Activated naive CD8-positive, alpha-beta T cell treated with anti-CD3 and anti-CD28 coated beads, Interleukin-2, amount 50 U/mL, for 24 hours (primary cell): ENCODE results near the gene DDX59.
"Not testable (repeated sequence)": the region's sequence is repeated elsewhere in the genome, so short reads cannot be mapped to it uniquely, and the experiment has no call there.

Experiments
- ATAC-seq: fragments of 150-1000 bp; cut with Tn5 transposase; one replicate; pipeline ENCODE4 v1.10.0; 2021
- DNase-seq: peaks from one replicate; pipeline ENCODE4 v3.0.0; 2021
- H3K27ac Mint-ChIP-seq: one replicate; pipeline ENCODE4 v1.8.0; 2021; ENCODE audit warnings: mild to moderate bottlenecking, mixed read lengths
- H3K27me3 Mint-ChIP-seq: one replicate; pipeline ENCODE4 v1.8.0; 2021; ENCODE audit warnings: mixed read lengths
- H3K36me3 Mint-ChIP-seq: one replicate; pipeline ENCODE4 v1.8.0; 2021; ENCODE audit warnings: low read depth, mixed read lengths
- H3K4me1 Mint-ChIP-seq: one replicate; pipeline ENCODE4 v1.8.0; 2021; ENCODE audit warnings: mixed read lengths
- H3K4me3 Mint-ChIP-seq: one replicate; pipeline ENCODE4 v1.8.0; 2021; ENCODE audit warnings: mild to moderate bottlenecking, moderate library complexity, mixed read lengths
- H3K9me3 Mint-ChIP-seq: one replicate; pipeline ENCODE4 v1.8.0; 2021; ENCODE audit warnings: mixed read lengths

Gene DDX59

DNA sequence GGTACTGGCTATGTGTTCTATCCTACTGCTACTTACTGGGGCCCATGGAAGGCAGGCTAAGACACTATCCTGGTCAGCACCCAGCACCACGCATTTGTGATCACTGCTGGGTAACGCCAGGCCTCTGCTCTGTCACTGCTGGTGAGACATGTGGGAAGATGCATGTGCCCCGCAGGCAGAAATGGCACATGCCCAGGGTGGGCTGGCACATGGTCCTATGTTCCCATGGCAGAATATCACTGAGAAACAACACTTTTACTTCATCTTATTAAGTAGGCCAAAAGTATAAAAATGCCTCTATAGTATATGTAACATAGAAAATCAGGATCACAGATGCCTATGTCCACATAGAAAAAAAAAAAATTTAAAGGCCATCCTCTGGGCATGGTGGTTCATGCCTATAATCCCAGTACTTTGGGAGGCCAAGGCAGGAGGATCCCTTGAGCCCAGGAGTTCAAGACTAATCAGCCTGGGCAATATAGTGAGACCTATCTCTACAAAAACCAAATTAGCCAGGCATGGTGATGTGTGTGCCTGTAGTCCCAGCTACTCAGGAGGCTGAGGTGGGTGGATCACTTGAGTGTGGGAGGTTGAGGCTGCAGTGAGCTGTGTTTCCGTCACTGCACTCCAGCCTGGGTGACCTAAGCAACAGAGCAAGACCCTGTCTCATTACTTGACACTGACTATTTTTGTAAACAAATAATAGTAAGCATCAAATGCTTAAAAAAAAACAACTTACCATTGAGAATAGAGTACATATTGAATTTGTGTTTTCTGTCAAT is 11.5 kb downstream of the DDX59 start:
- peaks cover 25% of the 10 kb centered on the region for H3K4me1 Mint-ChIP-seq
- no peaks in the 10 kb centered on the region for H3K9me3 Mint-ChIP-seq
- DNase-seq (no peak), ATAC-seq (no peak)
- no peak overlapping the region for H3K27ac Mint-ChIP-seq
- no peak overlapping the region for H3K4me3 Mint-ChIP-seq
- no peaks in the 10 kb centered on the region for H3K27me3 Mint-ChIP-seq
- H3K36me3 Mint-ChIP-seq: peaks cover 41% of the 10 kb centered on the region

DNA sequence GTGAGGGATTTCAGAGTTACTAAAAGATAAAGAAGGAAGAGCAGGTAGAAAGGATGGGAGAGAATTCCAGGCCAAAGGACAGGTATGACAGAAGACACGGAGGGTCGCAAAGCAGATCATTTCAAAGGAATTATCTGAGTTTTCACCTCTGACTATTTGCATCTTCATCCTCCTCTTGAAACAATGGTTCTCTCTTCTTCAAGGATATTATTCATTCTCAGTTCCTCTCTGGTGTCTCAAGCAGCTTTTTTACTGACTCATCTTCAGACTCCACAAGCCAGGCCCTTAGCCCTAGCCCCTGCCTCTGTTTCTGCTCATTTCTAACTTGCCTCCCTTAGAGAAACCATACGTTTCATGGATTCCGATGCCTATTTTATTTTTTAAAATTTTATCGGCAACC is 15.0 kb downstream of the DDX59 start:
- peaks cover 33% of the 10 kb centered on the region for H3K36me3 Mint-ChIP-seq
- no peaks in the 10 kb centered on the region for H3K27me3 Mint-ChIP-seq
- ATAC-seq (no peak), DNase-seq (no peak)
- H3K4me3 Mint-ChIP-seq: no peak overlapping the region
- no peak overlapping the region for H3K27ac Mint-ChIP-seq
- H3K4me1 Mint-ChIP-seq: peaks cover 30% of the 10 kb centered on the region
- no peaks in the 10 kb centered on the region for H3K9me3 Mint-ChIP-seq

DNA sequence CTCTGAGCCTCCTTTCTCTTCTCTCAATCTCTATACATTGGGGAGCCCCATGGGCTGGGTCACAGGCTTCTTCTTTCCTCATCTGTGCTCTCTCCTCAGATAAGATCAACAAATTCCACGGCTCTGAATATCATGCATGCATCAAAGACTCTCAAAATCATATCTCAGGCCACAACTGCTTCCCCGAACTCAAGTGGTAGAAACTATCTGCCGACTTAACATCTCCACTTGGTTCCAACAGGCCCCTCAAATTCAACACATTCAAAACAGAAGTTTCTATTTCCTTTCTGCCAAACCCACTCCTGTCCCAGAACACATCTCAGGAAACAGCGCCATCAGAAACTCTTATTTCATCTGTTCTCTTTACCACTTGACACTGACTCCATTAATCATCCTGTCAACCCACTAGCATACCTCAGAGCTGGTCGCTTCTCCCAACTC is 16.7 kb downstream of the DDX59 start:
- Mint-ChIP-seq H3K36me3 (peaks cover 29% of the 10 kb centered on the region), H3K9me3 (no peaks in the 10 kb centered on the region), H3K4me3 (peak overlapping the region; percentile 7), H3K4me1 (peaks cover 30% of the 10 kb centered on the region), H3K27me3 (no peaks in the 10 kb centered on the region), H3K27ac (peak overlapping the region; percentile 58)
- no peak for DNase-seq
- ATAC-seq: peak; percentile 79

DNA sequence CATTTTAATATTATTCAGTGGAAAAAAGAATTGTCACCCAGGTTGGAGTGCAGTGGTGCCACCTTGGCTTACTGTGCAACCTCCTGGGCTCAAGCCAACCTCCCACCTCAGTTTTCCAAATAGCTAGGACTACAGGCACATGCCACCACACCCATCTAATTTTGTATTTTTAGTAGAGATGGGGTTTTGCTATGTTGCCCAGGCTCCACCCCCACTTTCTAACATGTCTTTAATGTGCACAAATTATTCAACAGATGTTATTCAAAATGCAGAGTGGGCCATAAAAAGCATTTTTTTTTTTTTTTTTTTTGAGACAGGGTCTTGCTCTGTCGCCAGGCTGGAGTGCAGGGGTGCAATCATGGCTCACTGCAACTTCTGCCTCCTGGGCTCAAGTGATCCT is 17.3 kb downstream of the DDX59 start:
- Mint-ChIP-seq H3K27me3 (no peaks in the 10 kb centered on the region), H3K9me3 (no peaks in the 10 kb centered on the region), H3K36me3 (peaks cover 25% of the 10 kb centered on the region), H3K27ac (no peak overlapping the region), H3K4me3 (no peak overlapping the region), H3K4me1 (peaks cover 30% of the 10 kb centered on the region)
- DNase-seq (no peak), ATAC-seq (no peak)

GRCh38 chr1:200646515-200646914 is 23.2 kb downstream of the DDX59 start:
- H3K9me3 Mint-ChIP-seq: no peaks in the 10 kb centered on the region
- ATAC-seq (no peak), DNase-seq (no peak)
- H3K4me1 Mint-ChIP-seq: no peaks in the 10 kb centered on the region
- H3K27me3 Mint-ChIP-seq: no peaks in the 10 kb centered on the region
- no peak overlapping the region for H3K4me3 Mint-ChIP-seq
- H3K27ac Mint-ChIP-seq: no peak overlapping the region
- H3K36me3 Mint-ChIP-seq: peaks cover 16% of the 10 kb centered on the region

GRCh38 chr1:200644021-200644420 is 25.7 kb downstream of the DDX59 start:
- Mint-ChIP-seq H3K9me3 (no peaks in the 10 kb centered on the region), H3K4me1 (peaks cover 8% of the 10 kb centered on the region), H3K27ac (no peak overlapping the region), H3K4me3 (no peak overlapping the region), H3K36me3 (peaks cover 16% of the 10 kb centered on the region), H3K27me3 (no peaks in the 10 kb centered on the region)
- ATAC-seq (no peak), DNase-seq (no peak)

GRCh38 chr1:200642481-200642880 is 27.2 kb downstream of the DDX59 start:
- no peak for ATAC-seq
- Mint-ChIP-seq H3K4me3 (no peak overlapping the region), H3K27me3 (no peaks in the 10 kb centered on the region), H3K4me1 (peaks cover 10% of the 10 kb centered on the region), H3K36me3 (peaks cover 12% of the 10 kb centered on the region), H3K9me3 (no peaks in the 10 kb centered on the region), H3K27ac (peak overlapping the region; percentile 44)
- DNase-seq: no peak

DNA sequence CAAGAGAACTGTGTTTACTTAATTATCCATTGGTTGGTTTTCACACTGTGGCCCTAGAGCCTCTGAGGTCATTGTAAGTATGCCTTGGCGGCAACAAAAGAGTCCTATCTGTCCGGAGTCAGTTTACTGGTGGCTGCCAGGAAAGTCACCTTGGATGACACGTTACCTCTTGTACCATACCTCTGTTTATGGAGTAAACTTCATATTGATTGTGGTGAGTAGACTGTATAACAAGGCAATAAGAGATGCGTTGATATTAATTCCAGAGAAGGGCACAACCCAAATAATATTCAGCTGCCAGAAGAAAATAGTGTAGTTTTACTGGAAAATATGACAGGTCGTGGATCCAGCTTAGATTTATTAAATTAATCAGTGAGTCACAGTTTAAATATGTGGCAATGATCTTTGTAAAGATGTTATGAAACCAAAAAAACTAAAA is 28.7 kb downstream of the DDX59 start:
- no peak for ATAC-seq
- no peaks in the 10 kb centered on the region for H3K27me3 Mint-ChIP-seq
- no peaks in the 10 kb centered on the region for H3K9me3 Mint-ChIP-seq
- peaks cover 3% of the 10 kb centered on the region for H3K36me3 Mint-ChIP-seq
- no peak for DNase-seq
- peaks cover 10% of the 10 kb centered on the region for H3K4me1 Mint-ChIP-seq
- no peak overlapping the region for H3K27ac Mint-ChIP-seq
- H3K4me3 Mint-ChIP-seq: no peak overlapping the region

DNA sequence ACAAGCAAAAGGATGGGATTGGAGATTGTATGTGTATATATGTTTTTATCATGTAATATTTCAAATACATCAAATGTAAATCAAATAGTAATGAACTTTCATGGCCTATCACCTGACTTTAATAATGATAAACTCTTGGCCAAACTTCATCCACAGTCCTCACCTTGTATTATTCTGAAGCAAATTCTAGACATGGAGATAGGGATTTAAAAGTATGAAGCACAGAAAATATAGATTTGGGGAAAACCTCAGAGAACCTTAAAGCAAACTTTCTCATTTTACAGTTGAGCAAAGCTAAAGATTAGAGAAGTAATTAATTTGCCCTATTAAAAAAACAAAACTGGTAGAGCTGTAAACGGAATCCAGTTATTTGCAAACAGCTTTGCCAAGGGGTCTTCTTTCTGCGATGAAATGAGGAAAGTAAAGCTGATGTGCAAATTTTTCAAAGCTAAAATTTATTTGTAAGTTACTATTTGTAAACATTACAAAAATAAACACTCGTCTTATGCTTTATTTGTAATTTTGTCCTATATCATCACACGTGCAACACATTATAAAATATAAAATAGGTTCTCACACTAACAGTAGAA is 29.2 kb downstream of the DDX59 start:
- Mint-ChIP-seq H3K4me1 (peaks cover 10% of the 10 kb centered on the region), H3K27me3 (no peaks in the 10 kb centered on the region), H3K9me3 (no peaks in the 10 kb centered on the region), H3K27ac (peak overlapping the region; percentile 9), H3K36me3 (peaks cover 3% of the 10 kb centered on the region), H3K4me3 (no peak overlapping the region)
- DNase-seq (no peak), ATAC-seq (no peak)

GRCh38 chr1:200638073-200638472 is 31.6 kb downstream of the DDX59 start:
- no peaks in the 10 kb centered on the region for H3K27me3 Mint-ChIP-seq
- no peaks in the 10 kb centered on the region for H3K9me3 Mint-ChIP-seq
- H3K36me3 Mint-ChIP-seq: no peaks in the 10 kb centered on the region
- DNase-seq (no peak), ATAC-seq (no peak)
- no peak overlapping the region for H3K27ac Mint-ChIP-seq
- H3K4me1 Mint-ChIP-seq: peaks cover 10% of the 10 kb centered on the region
- H3K4me3 Mint-ChIP-seq: no peak overlapping the region

DNA sequence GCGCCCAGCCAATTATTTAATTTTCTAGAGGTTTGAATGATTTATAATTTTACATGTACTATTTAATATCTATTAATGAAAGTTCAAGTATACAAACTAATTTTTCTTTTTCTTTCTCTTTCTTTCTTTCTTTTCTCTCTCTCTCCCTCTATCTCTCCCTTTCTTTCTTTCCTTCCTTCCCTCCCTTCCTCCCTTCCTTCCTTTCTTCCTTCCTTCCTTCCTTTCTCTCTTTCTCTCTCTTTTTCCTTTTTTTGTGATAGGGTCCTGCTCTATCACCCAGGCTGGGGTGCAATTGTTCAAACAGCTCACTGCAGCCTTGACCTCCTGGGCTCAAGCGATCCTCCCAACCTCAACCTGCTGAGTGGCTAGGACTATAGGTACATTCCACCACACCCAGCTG is 33.0 kb downstream of the DDX59 start:
- Mint-ChIP-seq H3K4me1 (peaks cover 10% of the 10 kb centered on the region), H3K4me3 (no peak overlapping the region), H3K27me3 (no peaks in the 10 kb centered on the region), H3K9me3 (no peaks in the 10 kb centered on the region), H3K27ac (no peak overlapping the region), H3K36me3 (no peaks in the 10 kb centered on the region)
- ATAC-seq (no peak), DNase-seq (no peak)

- ATAC-seq (no peak), DNase-seq (no peak)
- no peaks in the 10 kb centered on the region for H3K36me3 Mint-ChIP-seq
- no peaks in the 10 kb centered on the region for H3K9me3 Mint-ChIP-seq
- H3K27me3 Mint-ChIP-seq: no peaks in the 10 kb centered on the region
- no peak overlapping the region for H3K4me3 Mint-ChIP-seq
- H3K27ac Mint-ChIP-seq: no peak overlapping the region
- peaks cover 2% of the 10 kb centered on the region for H3K4me1 Mint-ChIP-seq
Measured at GRCh38 chr1:200634261-200635122, 35.2 kb downstream of the DDX59 start.

DNA sequence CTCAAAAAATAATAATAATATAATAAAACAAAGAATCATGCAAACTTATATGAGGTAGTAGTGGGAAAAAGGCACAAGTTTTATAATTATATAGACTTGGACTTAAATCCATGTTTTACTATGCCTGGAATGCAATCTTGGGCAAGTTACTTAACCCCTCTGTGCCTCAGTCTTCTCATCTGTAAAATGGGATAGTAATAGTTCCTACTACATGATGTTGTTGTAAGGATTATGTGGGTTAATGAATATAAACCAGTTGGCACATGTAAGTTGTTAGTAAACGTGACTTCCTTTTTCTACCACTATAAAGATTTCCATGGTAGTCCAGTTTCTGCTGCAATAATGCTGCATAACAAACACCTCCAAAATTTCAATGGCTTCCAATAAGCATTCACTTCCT is 38.3 kb downstream of the DDX59 start:
- Mint-ChIP-seq H3K36me3 (no peaks in the 10 kb centered on the region), H3K4me1 (peaks cover 29% of the 10 kb centered on the region), H3K27ac (no peak overlapping the region), H3K4me3 (no peak overlapping the region), H3K27me3 (no peaks in the 10 kb centered on the region), H3K9me3 (no peaks in the 10 kb centered on the region)
- ATAC-seq: no peak
- no peak for DNase-seq

DNA sequence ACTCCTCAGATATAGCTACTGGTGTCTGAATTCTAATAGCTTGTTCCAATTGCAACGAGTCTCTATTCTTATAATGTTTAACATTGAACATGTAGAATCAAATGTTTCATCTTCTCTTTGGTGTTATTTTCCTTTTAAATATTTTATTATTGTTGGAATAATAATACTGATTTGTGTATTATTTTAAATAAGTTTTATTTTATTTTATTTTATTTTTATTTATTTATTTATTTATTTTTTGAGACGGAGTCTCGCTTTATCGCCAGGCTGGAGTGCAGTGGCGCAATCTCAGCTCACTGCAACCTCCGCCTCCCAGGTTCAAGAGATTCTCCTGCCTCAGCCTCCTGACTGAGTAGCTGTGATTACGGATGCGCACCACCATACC is 39.2 kb downstream of the DDX59 start:
- H3K4me3 Mint-ChIP-seq, ATAC-seq, H3K9me3 Mint-ChIP-seq, DNase-seq, H3K36me3 Mint-ChIP-seq, H3K27ac Mint-ChIP-seq, H3K27me3 Mint-ChIP-seq: not testable (repeated sequence)
- peaks cover 35% of the 10 kb centered on the region for H3K4me1 Mint-ChIP-seq
